HG03097 (cell line): ENCODE results near the gene RAB31.
"Not testable (repeated sequence)": the region's sequence is repeated elsewhere in the genome, so short reads cannot be mapped to it uniquely, and the experiment has no call there.

Experiments used
- ATAC-seq: cut with Tn5 transposase; IDR thresholded peaks from one replicate; pipeline ENCODE4 v1.9.1; 2021; ENCODE audit not compliant: unreplicated experiment, low FRiP score

RAB31 gene

DNA sequence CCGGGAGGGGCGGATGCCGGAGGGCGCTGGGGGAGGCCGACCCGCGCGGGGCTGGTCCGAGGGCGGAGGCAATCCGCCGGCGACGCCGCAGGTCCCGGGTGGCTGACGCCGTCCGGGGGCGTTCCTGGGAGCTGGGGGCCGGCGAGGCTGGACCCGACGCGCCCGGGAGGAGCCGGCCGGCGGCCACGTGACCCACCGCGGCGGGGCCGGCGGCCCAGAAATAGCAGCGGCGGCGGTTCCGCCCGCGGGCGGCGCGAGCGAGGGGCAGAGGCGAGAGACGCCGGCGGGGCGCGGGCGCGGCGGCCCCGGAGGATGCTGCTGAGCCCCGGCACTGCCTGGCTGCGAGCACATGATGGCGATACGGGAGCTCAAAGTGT is at the start of gene RAB31:
TSS of gene RAB31 (plus strand) at position 245 of the 377 bp plus-strand sequence. CDS start at position 350, 105 bp downstream.
- peak; percentile 40 for ATAC-seq

DNA sequence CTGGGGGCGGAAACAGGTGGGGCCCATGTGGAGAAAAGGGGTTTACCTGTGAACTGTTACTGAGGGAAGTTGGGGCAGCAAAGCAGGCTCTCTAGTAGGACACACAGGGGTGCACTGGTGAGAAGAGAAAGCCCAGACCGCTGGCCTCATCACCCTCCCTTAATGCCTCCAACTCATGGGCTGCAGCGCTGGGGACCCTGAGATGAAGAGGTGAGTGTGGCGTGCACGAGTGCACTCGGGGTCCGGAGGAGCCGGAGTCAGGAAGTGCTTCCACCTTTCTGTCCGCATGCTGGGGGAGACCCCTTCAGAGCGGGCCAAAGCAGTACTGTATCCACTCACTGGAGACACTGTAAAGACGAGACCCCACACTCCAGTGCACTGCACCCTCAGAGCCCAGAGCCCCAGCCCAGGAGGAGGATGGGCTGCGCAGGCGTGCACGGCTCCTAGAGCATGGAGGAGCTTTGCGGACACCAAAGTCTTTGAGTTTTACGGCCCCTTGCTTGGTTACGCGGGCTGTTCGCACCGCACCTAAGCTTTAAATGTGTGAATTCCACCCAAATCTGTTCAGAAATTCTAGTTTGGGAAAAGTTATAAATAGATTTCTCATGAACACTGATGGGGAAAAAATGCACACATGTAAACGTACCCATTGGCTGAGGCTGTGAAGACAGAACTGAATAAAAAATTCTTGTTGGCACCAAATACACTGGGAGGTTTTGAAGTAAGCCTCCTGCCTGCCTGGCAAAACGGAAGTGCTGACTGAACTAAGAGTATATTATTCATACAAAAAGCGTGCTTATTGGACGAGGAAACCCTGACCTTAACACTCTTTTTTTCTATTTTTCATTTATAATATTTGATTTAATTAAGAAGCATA is 48.4 kb upstream of the RAB31 start:
- no peak for ATAC-seq

DNA sequence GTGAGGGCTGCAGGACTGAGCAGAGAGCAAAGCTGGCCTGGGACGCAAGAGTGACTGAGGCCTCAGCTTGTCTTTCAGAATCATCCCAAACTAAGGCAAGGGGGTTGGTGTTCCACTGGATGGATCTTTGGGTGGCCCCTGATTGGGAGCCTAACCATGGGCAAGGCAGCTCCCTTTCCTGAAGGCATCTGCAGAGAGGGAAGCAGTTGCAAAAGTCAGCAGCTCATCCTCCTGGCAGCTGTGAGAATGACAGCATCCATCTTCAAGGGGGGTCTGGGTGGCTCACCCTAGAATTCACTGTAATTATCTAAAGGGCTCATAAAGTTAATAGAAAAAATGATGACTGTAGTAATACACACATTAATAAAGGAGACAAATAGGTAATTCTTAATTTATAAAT is 46.5 kb upstream of the RAB31 start:
- ATAC-seq: no peak

- no peak for ATAC-seq
Observed at GRCh38 chr18:9663377-9663776, 44.7 kb upstream of the RAB31 start.

DNA sequence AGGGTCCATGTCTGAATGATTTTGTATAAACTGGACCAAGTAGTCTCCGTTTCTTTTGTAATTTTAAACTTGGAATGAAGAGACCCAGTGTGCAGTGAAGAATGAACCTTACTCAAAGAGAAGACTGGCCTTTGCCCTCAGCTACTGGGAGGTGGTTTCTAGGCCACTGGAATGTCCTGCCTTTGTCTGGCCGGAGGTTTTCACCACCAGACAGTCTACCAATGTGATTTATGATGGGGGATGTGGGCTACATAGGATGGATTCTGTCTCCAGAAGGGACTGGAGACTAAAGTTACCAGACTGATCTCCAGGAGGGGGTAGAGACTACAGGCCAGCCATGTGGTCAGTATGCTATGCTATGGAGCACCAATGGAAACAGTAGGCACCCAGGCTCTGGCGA is 42.8 kb upstream of the RAB31 start:
- ATAC-seq: no peak

DNA sequence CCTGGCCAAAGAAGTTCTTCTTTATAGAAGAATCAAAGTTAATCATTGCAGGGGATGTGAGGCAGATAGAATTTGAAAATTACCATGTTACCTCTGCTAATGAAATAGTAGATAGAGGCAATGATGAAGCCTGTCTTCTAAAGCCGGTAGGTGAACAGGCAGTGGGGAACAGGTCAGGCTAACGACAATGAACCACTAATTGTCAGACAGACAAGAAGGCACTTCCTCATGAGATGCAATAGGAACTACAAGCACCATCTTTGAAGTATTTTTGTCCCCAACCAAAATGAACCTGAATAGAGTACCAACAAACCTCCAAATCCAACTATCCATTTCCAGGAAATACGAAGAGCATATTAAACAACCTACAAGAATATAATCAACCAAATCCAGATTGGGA is 41.6 kb upstream of the RAB31 start:
- no peak for ATAC-seq

GRCh38 chr18:9669016-9669415 is 39.1 kb upstream of the RAB31 start:
- no peak for ATAC-seq

GRCh38 chr18:9671214-9671613 is 36.9 kb upstream of the RAB31 start:
- ATAC-seq: no peak

DNA sequence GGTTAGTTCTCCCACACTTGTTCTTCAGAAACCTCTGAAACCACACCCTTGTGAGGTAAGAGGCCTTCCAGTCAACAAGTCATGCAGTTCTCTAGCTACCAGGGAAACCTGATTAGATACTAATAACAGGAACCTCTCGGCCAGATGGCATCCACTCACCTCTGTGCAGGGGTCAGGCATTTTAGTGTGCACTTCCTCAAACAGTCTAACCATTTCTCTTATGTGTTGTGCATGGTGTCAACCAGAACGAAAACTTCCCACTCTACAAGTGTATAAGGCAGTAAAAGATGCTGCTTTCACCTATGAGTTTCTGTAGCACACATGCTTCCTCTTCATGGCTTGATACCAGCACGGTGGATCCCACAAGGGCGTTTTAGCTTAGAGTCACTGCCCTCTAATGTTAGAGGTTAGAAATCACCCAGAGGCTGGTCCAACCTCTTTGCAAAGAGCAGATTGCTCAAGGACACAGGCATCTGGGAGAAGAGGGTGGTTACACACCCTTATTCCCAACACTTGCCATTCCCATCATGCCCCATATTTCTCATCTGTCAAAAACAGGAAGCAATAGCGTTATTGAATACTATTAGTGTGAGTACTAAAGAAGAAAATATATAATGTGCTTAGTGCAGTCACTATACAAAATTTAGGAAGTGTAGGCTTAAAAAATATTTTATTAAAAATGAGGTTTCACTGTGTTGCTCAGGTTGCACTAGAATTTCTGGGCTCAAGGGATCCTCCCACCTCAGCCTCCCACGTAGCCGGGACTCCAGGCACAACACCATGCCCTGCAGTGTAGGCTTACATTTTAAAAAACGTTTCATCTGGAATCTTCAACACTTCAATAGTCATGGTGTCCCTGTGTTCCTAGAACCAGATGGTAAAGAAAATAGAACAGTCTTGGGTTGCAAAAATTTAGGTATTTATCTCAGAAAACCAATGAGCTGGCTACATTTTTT is 34.5 kb upstream of the RAB31 start:
- ATAC-seq: peak; percentile 98

DNA sequence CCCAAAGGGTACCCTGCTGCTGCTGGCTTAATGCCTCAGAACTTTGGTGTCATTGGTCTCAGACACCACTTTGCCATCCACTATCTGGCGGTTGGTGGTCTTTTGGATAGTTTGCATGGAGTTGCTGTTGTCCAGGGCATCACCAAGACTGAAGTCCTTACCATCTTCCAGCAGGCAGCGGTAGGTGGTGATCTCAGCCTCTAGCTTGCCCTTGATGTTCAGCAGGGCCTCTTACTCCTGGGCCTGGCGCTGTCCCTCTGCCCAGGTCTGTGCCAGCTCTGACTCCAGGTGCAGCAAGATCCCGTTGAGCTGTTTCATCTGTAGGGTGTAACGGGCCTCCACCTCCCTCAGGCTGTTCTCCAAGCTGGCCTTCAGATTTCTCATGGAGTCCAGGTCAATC is 29.9 kb upstream of the RAB31 start:
- ATAC-seq: not testable (repeated sequence)

DNA sequence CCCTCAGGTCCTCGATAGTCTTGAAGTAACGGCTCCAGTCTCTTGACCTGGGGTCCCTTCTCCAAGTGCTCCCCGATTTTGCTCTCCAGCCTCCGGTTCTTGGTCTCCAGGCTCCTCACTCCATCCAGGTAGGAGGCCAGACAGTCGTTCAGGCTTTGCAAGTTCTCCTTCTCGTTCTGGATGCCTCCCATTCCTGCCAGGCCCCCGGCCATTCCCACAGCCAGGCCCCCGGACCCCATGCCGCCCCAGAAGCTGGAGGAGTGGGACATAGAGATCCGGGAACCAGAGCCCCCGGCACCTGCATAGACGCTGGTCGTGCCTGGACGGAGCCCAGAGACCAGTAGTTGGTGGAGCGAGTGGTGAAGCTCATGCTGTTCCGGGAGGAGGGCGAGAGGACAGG is 29.0 kb upstream of the RAB31 start:
- no peak for ATAC-seq

DNA sequence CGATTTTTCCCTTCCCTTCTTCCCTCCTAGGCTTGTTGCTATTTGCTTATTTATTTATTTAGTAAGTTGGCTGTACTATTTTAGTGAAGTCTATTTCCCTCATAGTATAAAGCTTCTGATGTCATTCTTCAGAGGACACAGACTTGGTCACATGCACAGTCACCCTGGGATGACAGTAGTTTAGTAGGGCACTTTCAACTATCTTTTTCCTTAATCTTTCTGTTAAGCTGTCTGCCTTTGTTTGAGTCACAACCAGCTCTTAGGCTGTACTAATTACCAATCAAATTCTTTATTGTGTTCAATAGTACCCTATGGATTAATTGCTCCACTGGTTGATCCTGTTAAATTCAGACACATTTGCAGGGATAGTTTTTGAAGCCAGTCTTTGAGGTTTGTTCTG is 26.9 kb upstream of the RAB31 start:
- ATAC-seq: no peak

DNA sequence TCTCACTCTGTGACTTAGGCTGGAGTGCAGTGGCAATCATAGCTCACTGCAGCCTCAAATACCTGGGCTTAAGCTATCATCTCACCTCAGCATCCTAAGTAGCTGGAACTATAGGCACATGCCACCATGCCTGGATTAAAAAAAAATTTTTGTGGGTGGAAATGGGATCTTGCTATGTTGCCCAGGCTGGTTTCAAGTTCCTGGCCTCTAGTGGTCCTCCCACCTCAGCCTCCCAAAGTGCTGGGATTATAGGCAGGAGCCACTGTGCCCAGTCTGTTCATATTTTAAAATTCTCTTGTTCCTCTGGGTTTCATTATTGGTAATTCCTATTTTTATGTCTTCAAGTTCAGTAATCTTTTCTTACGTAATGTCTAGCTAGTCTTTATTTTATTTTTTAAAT is 25.5 kb upstream of the RAB31 start:
- no peak for ATAC-seq

- no peak for ATAC-seq
Observed at GRCh38 chr18:9683418-9684396, 24.4 kb upstream of the RAB31 start.

- no peak for ATAC-seq
Observed at GRCh38 chr18:9684881-9685614, 23.1 kb upstream of the RAB31 start.

GRCh38 chr18:9685615-9685890 is 22.5 kb upstream of the RAB31 start:
- ATAC-seq: no peak

DNA sequence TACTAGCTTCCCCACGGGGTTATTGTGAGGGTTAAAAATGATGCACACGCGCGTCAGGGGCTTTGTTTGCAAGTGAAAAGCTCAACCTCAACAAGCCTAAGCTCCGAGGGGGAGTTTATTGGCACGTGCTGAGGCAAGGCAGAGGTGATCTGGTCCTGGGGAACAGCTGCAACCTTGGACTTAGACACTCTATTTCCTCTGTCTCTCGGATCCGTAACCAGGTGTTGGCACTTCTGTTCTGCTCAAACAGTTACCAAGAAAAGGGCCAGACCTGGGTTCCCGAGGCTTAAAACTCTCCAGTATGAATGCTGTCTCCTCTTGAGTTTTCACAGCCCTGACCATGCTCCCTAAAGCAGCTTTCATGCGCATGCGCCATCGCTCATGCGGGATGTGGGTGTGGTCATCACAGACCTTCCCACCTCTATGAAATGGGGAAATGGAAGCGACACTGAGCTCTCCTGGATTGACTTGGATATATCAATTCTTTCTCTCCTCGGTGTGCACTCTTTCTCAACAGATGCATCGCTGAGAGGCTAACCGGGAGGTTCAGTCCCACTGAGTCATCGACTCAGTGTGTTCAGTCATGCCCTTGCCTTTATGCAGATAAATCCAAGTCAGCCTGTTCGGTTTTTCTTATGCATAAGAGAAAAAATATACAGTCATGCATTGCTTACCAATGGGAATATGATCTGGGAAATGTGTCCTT is 19.9 kb upstream of the RAB31 start:
- no peak for ATAC-seq

DNA sequence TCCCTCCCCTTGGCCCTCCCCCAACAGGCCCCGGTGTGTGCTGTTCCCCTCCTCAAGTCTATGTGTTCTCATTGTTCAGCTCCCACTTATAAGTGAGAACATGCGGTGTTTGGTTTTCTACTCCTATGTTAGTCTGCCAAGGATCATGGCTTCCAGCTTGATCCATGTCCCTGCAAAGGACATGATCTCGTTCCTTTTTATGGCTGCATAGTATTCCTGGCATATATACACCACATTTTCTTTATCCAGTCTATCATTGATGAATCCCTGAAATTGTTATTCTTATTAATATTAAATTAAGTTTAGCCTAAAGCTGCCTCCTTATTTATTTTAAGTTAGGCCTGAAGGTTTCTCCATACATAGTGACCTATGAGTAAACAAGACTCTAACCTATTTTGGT is 18.8 kb upstream of the RAB31 start:
- no peak for ATAC-seq

DNA sequence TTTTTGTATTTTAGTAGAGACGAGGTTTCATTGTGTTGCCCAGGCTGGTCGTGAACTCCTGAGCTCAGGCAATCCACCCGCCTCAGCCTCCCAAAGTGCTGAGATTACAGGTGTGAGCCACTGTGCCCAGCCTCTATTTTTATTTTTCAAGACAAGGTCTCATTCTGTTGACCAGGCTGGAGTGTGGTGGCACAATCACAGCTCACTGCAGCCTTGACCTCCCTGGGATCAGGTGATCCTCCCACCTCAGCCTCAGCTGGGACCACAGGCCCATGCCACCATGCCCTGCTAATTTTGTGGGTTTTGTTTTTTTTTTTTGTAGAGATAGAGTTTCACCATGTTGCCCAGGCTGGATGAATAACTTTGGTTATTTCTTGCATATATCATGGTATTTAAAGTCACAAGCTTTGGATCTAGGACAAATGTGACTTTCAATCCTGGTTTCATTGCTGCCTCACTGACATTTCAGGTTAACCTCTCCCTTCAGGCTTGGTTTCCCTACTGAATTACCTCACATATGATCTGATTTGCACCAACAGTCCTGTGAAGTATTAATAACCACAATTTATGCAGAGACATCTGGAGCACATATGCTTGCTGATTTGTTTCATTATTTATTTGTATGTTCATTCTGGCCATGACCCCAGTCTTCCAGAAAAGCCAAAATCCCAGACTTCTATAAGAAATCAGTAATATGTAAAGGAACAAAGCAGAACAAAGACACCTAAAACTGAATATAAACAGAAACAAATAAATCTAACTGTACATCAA is 17.5 kb upstream of the RAB31 start:
- ATAC-seq: no peak
